GM19455 (cell line): ENCODE results near the gene POLG.
A peak's percentile ranks its signal among the peaks of the same experiment; 100 is the strongest.

ENCODE experiments used
- ATAC-seq: cut with Tn5 transposase; IDR thresholded peaks from one replicate; pipeline ENCODE4 v1.9.1; 2021; ENCODE audit not compliant: unreplicated experiment

POLG gene

GRCh38 chr15:89370120-89370977 is 35.7 kb upstream of the POLG start:
- ATAC-seq: no peak

GRCh38 chr15:89369341-89369947 is 34.8 kb upstream of the POLG start:
- ATAC-seq: no peak

DNA sequence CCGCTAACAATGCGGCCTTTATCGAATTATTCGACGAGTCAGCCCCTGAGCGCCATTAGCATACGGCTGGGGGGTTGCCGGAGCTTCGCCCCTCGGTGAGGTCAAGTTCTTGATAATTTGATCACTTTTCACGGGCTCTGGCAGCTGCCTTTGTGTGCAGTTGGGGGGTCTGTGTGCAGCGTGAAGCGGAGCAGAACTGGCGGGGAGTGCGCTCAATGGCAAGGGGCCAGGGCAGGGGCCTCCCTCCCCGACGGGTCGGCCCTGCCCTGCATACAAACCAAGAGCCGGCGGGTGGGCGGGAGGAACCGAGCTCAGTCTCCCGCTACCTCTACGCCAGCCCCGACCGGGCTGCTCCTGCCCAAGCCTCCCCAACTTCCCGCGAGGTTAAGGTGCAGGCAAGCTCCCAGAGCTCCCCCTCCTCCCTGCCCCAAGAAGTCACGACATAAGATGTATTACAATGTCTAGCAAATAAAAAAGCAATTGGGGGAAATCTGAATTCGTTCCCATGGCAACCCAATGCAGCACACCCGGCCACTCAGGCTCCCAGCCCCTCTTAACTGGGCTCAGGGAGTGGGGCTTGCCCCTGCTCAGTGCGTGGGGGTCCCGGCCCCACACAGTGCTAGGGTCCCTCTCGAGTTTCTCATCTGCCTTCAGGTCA is 34.1 kb upstream of the POLG start:
- no peak for ATAC-seq

GRCh38 chr15:89367485-89368451 is 33.1 kb upstream of the POLG start:
- no peak for ATAC-seq

DNA sequence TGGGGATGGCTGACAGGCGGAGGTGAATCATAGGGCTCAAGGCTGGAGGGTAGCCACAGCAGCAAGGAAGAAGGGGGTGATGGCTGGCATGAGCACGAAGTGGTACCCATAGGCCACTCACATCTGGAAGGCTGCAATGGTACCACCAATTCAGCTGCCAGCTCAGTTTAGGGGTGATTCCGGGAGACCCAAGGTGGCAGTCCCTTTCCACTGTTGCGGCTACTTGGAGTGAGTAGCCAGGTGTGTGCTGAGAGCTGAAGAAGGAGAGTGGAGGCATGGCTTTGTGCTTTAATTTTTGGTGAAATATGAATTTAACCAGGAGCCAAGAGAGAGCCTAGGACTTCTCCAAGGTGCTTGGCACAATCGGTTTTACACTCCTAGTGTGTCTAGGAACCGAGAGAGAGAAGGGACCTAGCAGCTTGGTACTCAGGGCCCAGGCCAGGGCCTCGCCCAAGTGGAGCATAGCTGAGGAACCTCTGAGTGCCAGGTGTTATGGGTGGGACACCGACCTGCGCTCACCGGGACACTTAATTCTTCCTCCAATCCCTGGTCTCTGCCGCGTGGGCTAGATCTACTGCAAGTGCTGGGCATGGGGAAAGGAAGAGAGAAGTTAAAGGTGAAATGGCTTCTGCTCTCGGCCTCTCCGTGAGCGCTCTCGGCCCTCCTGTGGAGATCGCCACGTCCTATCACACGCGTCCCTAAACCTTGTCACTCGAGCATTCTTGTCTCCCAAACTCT is 32.2 kb upstream of the POLG start:
- ATAC-seq: no peak

- ATAC-seq: no peak
These were observed 30.9 kb upstream of the POLG start for GRCh38 chr15:89365462-89366065.

DNA sequence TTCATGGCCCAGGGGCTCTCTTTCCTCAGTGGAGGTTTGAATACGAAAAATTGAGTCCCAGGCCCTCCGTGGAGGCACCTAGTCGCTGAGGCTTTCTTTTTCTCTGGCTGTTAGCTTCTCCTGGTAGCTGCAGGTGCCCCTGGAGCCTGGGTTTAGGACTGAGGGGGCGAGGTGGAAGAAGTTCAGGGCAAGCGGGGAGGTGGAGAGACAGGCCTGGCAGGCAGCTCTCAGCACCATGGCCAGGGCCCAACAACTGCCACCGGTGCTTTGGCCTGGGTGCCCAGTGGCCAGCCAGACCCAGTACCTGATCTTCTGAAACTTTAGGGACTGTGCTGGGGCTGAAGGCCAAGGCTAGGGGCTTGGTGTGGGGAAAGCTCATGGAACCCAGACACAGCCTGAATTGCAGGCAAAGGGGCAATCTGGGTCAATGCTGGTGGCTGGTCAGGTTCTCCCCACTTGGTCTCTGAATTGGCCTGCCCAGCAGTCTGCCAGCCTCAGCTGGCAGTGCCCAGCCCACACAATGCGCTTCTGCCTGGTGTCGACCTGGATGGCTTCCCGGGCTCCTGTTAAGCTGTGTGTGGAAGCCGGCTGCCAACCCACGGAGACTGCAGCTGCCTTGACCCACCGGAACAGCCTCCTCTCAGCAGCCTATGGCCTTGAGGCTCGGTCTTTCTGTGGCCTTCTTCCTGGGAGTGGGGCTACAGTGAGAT is 30.3 kb upstream of the POLG start:
- no peak for ATAC-seq

DNA sequence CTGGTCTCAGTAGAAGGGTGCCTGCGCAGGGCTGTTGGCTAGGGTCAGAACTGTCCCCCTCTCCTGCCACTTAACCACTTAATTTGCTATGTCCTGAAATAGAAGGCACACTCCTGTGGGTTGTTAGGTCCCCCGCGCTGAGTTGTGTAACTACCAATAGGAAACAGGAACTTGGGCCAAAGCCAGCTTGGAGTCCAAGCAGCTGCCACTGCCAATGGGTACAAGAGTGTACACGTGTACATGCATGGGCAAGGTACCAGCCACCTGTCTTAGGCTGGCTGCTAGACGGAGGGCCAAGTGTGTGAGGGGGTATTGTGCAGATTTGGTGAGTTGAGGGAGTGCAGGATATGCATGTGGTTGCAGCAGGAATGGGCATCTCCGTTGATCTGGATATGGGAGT is 29.7 kb upstream of the POLG start:
- no peak for ATAC-seq

GRCh38 chr15:89363770-89364169 is 29.1 kb upstream of the POLG start:
- no peak for ATAC-seq

GRCh38 chr15:89363133-89363532 is 28.5 kb upstream of the POLG start:
- no peak for ATAC-seq

- no peak for ATAC-seq
These were observed 27.8 kb upstream of the POLG start for GRCh38 chr15:89362203-89363101.

DNA sequence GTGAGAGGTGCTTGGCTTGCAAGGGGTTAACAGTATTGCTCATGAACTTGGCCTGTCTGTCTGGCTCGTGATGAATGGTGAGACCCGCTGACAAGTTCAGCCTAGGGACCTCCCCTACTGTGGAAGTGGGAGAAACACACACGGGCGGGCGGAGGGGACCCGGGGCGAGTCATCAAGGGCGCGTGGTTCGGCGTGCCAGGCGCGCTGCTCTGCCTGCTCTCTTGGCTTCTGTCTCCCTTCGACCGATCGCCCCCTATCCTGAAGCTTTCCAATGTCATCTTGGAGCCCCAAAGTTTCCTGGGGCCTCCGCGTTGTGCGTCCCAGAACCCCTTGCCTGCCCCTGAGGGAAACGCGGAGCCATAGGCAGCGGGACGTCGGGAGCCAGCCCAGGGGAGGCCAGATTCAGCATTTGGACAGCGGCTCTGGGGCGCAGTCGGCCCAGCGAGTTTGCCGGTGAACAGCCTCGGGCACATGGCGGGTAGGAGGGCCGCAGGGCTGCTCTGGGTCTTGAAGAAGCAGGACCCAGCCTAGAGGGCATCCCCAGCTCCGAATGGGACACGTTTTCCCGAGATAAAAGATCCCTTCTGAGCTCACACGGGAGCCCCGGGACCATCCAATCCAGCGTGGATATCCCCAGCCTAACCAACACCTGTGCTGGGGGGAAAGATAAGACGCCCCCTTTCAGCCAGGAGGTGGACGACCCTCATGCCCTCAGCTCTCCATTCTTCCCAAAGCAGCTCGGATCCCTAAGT is 27.0 kb upstream of the POLG start:
- no peak for ATAC-seq

GRCh38 chr15:89360294-89360971 is 25.8 kb upstream of the POLG start:
- ATAC-seq: no peak

- no peak for ATAC-seq
These were observed 25.1 kb upstream of the POLG start for GRCh38 chr15:89359471-89360293.

- peak; percentile 94 for ATAC-seq
These were observed 24.3 kb upstream of the POLG start for GRCh38 chr15:89358755-89359439.

DNA sequence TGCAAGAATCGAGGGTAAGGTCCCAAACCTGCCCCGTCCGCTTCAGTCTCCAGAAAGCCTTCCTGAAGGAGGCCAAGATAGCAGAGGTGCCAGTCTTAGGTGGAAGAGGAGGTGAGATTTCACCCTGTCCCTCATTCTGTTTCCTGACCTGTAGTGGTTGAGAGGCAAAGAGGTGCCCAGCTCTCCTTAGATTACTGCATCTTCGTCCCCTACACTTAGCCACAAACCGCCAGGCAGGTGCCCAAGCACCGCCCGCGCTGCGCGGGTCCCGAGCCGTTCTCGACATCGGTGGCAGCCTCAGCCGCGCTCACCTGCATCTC is 23.8 kb upstream of the POLG start:
- ATAC-seq: peak; percentile 5
